GM18526 (cell line): Measurements from ENCODE around the gene XCR1.

ENCODE experiments used
- POLR2A ChIP-seq: IDR thresholded peaks from 3 replicates; pipeline ENCODE4 v1.6.1; 2011; ENCODE audit not compliant: insufficient read length; ENCODE audit errors: extremely low read depth

XCR1 gene

GRCh38 chr3:46052531-46052930, 25.2 kb upstream of the XCR1 start:
- TF ChIP-seq POLR2A, result no peak

DNA sequence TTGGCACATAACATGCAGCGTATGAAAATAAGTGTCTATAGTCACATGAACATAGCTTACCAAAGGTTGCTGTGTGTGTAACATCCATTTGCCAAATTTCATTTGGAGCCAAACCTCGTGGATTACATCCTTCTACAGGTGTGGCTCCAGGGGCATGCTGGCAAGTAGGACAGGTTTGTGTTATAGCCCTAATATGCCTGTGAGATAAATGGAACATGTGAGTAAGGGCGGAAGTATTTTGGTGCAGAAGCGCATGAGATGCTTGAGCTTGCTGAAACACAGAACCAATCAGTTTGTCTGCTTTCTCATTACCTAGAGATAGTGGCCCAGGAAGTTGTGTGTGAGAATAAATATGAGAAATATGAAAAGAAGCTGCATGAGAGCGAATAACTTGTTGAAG, 21.8 kb upstream of the XCR1 start:
- no peak for TF ChIP-seq POLR2A

DNA sequence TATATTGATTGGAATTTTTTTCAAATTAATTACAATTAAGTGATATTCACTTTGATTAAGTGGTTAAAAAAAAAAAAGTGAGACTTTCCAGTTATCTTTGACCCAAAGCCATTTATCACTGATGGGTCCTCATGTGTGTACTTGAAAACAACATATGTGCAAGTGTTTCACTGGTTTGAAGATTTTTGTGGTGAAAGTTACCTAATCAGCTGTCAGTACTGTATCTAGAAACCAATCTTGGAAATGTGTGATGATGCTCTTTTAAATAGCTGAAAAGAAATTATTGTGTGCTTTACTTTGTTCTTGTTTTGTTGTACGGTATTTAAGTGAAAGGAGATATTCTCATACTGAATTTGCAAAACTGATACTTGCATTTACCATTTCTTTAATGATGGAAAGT, 11.6 kb upstream of the XCR1 start:
- TF ChIP-seq POLR2A, result no peak

DNA sequence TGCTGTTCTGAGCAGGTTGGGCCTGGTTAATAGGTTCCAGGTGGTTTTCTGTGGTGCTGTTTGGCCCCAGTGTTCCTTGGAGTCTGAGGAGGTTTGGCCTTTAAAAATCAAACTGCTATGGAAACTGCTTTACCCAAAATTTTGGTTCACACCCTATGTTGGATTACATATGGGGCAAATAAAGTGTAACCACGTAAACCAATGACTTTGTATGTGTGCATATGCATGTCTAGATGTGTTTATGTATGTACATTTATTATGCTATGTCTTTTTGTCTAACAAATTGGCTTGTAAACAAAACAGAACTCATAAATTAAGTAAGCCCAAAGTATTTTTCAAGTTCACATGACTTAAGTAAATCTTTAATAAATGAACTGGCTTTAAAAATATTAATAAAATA, 8.9 kb upstream of the XCR1 start:
- TF ChIP-seq POLR2A, result no peak

- TF ChIP-seq POLR2A, result no peak
Measured at GRCh38 chr3:46031747-46032146, 4.5 kb upstream of the XCR1 start.

GRCh38 chr3:46031269-46031668, 4.0 kb upstream of the XCR1 start:
- no peak for TF ChIP-seq POLR2A

DNA sequence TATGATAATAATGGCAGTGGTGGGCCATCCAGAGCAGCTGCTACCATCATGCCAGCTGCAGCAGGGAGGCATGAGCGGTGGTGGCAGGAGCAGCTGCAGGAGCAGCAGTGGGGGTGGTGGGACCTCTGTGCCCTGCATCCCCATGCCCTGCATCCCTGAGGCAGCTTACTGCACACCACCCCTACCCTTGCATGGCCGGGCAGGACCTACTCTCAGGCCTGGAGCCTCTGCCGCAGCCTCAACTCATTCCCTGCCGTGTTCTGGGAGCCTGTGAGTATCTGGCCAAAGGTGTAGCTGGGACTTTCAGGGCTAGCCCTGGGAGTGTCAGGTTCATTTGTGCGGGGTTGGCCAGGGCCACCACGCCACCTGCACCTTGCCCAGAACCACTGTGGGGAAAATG, 3.3 kb upstream of the XCR1 start:
- TF ChIP-seq POLR2A, result no peak

GRCh38 chr3:46029953-46030543, 2.8 kb upstream of the XCR1 start:
- TF ChIP-seq POLR2A, result no peak

DNA sequence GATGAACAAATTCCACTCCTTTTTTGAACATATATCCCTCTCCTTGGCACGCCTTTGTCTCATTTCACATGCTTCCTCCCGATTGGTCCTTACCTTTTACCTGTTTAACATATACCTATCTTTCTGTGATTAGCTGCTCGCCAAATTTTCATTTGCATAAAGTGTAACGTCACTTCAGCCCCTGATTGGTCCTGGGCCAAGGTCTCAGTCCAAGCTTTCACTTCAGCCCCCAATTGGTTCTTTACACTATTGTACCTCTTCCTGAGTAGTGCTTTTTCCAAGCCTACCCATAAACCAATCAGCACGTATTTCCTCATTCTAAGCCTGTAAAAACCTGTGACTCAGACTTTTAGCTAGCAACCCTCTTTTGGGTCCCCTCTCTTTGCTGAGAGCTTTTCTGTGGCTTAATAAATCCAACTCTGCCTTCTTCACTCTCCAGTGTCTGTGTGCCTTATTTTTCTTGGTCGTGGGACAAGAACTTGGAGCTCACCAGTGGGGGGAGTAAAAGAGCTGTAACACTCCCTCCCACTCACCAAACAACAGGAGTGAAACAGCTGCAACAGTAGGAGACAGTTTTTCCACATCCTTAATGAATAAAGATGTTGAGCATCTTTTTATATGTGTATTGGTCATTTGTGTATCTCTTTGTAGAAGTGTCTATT, 584 bp upstream of the XCR1 start:
- TF ChIP-seq POLR2A, result no peak

DNA sequence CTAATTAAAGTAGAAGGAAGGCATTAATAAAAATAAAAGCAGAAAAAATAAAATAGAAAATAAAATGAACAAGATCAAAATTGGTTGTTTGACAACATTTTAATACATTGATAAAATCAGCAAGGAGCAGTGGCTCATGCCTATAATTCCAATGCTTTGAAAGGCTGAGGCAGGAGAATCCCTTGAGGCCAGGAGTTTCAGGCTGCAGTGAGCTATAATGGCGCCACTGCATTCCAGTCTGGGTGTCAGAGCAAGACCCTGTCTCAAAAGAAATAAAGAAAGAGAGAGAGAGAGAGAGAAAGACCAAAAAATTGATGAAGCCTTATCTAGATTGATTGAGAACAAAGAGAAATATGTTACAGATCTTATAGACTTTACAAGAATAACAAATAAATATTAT, 2.1 kb downstream of the XCR1 start:
- TF ChIP-seq POLR2A, result no peak

- no peak for TF ChIP-seq POLR2A
Measured at GRCh38 chr3:46024131-46024530, 3.2 kb downstream of the XCR1 start.

- no peak for TF ChIP-seq POLR2A
Measured at GRCh38 chr3:46022909-46023785, 4.1 kb downstream of the XCR1 start.

GRCh38 chr3:46021516-46021915, 5.8 kb downstream of the XCR1 start:
- no peak for TF ChIP-seq POLR2A

GRCh38 chr3:46020766-46021510, 6.3 kb downstream of the XCR1 start:
- TF ChIP-seq POLR2A, result no peak

DNA sequence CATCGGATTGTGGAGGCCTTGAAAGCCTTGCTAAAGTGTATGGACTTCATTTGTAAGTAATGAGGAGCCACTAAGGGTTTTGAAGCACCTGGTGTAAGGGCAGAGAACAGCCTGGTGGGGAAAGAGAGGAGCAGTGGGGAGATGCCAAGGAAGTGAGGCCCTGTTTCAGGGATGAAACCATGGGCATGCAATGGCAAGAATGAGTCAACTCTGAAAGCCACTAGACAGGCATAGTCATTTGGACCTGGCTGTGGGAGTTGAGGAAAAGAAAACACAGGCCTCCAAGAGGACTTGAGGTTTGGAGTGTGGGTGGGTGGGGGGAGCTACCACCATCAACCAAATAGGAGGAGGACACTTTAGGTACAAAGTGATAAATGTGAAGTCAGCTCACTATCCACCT, 7.6 kb downstream of the XCR1 start:
- TF ChIP-seq POLR2A, result no peak
